Heart left ventricle (tissue), 13 donors: ENCODE data around the gene TMEM176B.
A peak's percentile ranks its signal among the peaks of the same experiment; 100 is the strongest.

ENCODE experiments used
- CTCF ChIP-seq, 12 donors: fragments of 200-600 bp; sonication (generic) in 4 of 12; IDR thresholded peaks; one replicate each; pipeline versions ENCODE4 v1.5.0 to v1.8.0; 2018 to 2022; ENCODE audit warnings: antibody characterized with exemption in 12 of 12, mild to moderate bottlenecking in 5 of 12
- POLR2A ChIP-seq, 2 donors: fragments of 450-650 bp; IDR thresholded peaks; one replicate each; pipeline ENCODE4 v1.6.1; 2017; ENCODE audit warnings: antibody characterized with exemption in 2 of 2, mild to moderate bottlenecking in 2 of 2, moderate library complexity in 2 of 2
- donor health status: ischemic (EF 13 %, LVEDD 7.1; RV severe dilation, severe dysfunction).
- donor health status: DM: no; HTN: yes; CAD: no.
- donor health status: DM: no; HTN: no; CAD: no.
- donor health status: ischemic (EF 25% LVEDD 6.9; RV normal size, moderate dysfunction).
- donor health status: ischemic (EF 25% LVEDD 5.7; RV mildly dilated, moderate dysfunction).
- donor health status: ischemic (EF 35%, LVEDD 5.7; RV mildly dilated, moderate dysfunction).
- donor health status: nonischemic (EF 11% LVEDD 7.7; RV severe dilation, severe dysfunction).
- donor health status: DM: yes; HTN: yes; CAD: no.
- donor health status: PGD.
- donor health status: ischemic (EF 29% LVEDD 5.4; RV normal size, mild dysfunction).
- donor health status: nonischemic (EF 23%, LVEDD 6.1; RV moderate dilation, normal function).

- TF ChIP-seq CTCF (IDR thresholded peaks at IDR 0.05) = peak; percentile 40 to 73 (median 62)
- TF ChIP-seq POLR2A (IDR thresholded peaks at IDR 0.05) = no peak
Observed at GRCh38 chr7:150756858-150757257, 43.3 kb downstream of the TMEM176B start.
